ENCODE data around the gene GNG2.

GNG2 gene

GRCh38 chr14:51856792-51857296 is 3.6 kb upstream of the GNG2 start:
- DNase-seq: no peak

- no peak for DNase-seq
Measured at GRCh38 chr14:51859131-51859530, 1.3 kb upstream of the GNG2 start.

- no peak for DNase-seq
Measured at GRCh38 chr14:51860825-51861499, 550 bp downstream of the GNG2 start.

GRCh38 chr14:51862176-51862796 is 1.9 kb downstream of the GNG2 start:
- no peak for DNase-seq

- DNase-seq: no peak
Measured at GRCh38 chr14:51862860-51863259, 2.4 kb downstream of the GNG2 start.

GRCh38 chr14:51865953-51866747 is 5.7 kb downstream of the GNG2 start:
- no peak for DNase-seq

- DNase-seq: no peak
Measured at GRCh38 chr14:51867741-51868140, 7.3 kb downstream of the GNG2 start.

GRCh38 chr14:51868405-51868804 is 8.0 kb downstream of the GNG2 start:
- no peak for DNase-seq

- no peak for DNase-seq
Measured at GRCh38 chr14:51869411-51870100, 9.1 kb downstream of the GNG2 start.

GRCh38 chr14:51870606-51871005 is 10.2 kb downstream of the GNG2 start:
- no peak for DNase-seq

- no peak for DNase-seq
Measured at GRCh38 chr14:51871846-51872245, 11.4 kb downstream of the GNG2 start.

GRCh38 chr14:51872396-51872795 is 12.0 kb downstream of the GNG2 start:
- DNase-seq: no peak

GRCh38 chr14:51873221-51873893 is 12.9 kb downstream of the GNG2 start:
- no peak for DNase-seq

GRCh38 chr14:51877810-51878209 is 17.4 kb downstream of the GNG2 start:
- DNase-seq: no peak

- DNase-seq: no peak
Measured at GRCh38 chr14:51879170-51879569, 18.8 kb downstream of the GNG2 start.

GRCh38 chr14:51880835-51881580 is 20.6 kb downstream of the GNG2 start:
- DNase-seq: no peak

GRCh38 chr14:51881636-51882035 is 21.2 kb downstream of the GNG2 start:
- no peak for DNase-seq

- DNase-seq: no peak
Measured at GRCh38 chr14:51883232-51883631, 22.8 kb downstream of the GNG2 start.

- no peak for DNase-seq
Measured at GRCh38 chr14:51884086-51884927, 23.9 kb downstream of the GNG2 start.

- DNase-seq: no peak
Measured at GRCh38 chr14:51889851-51890250, 29.4 kb downstream of the GNG2 start.

GRCh38 chr14:51894250-51894649 is 33.8 kb downstream of the GNG2 start:
- DNase-seq: no peak
